OCI-LY1 (cell line): ENCODE measurements around the gene ATP13A5.

Experiments
- H2AFZ ChIP-seq: fragments of 200-600 bp; sonication (generic), shearing (Covaris generic); 2 replicates; pipeline ENCODE4 v1.6.0; 2014; ENCODE audit warnings: antibody characterized with exemption, mild to moderate bottlenecking, low read length
- H3F3A ChIP-seq: fragments of 200-600 bp; sonication (generic), shearing (Covaris generic); 2 replicates; pipeline ENCODE4 v1.6.0; 2014; ENCODE audit warnings: mild to moderate bottlenecking, antibody characterized with exemption, low read length, moderate library complexity; ENCODE audit not compliant: insufficient read depth
- H3K27ac ChIP-seq: fragments of 200-600 bp; sonication (generic); 2 replicates; pipeline ENCODE4 v1.5.1; 2014; ENCODE audit warnings: low read length, mixed run types, mild to moderate bottlenecking, low read depth; ENCODE audit not compliant: poor library complexity, severe bottlenecking
- H3K27me3 ChIP-seq: fragments of 200-600 bp; sonication (generic); 2 replicates; pipeline ENCODE4 v1.6.0; 2014; ENCODE audit warnings: antibody characterized with exemption, mild to moderate bottlenecking, low read length, moderate library complexity; ENCODE audit not compliant: insufficient read depth
- H3K36me3 ChIP-seq: fragments of 200-600 bp; sonication (generic); 2 replicates; pipeline ENCODE4 v1.6.1; 2014; ENCODE audit warnings: mild to moderate bottlenecking, antibody characterized with exemption, low read length, moderate library complexity, mixed read lengths; ENCODE audit not compliant: insufficient read depth
- H3K4me1 ChIP-seq: fragments of 200-600 bp; sonication (generic); 2 replicates; pipeline ENCODE4 v1.5.1; 2014; ENCODE audit warnings: mild to moderate bottlenecking, low read length, moderate library complexity; ENCODE audit not compliant: insufficient read depth, severe bottlenecking
- H3K4me2 ChIP-seq: fragments of 200-600 bp; sonication (generic), shearing (Covaris generic); 2 replicates; pipeline ENCODE4 v1.6.1; 2014; ENCODE audit warnings: low read length
- H3K4me3 ChIP-seq: fragments of 200-600 bp; sonication (generic); 2 replicates; pipeline ENCODE4 v1.5.1; 2014; ENCODE audit warnings: low read length, low read depth, mild to moderate bottlenecking, mixed read lengths; ENCODE audit not compliant: poor library complexity, severe bottlenecking
- H3K79me2 ChIP-seq: fragments of 200-600 bp; shearing (Covaris generic); 2 replicates; pipeline ENCODE4 v1.6.1; 2016; ENCODE audit warnings: mixed run types, low read length, mixed read lengths; ENCODE audit not compliant: insufficient read depth
- H3K9ac ChIP-seq: fragments of 200-600 bp; sonication (generic), shearing (Covaris generic); 2 replicates; pipeline ENCODE4 v1.6.1; 2014; ENCODE audit warnings: mild to moderate bottlenecking, low read length, mixed read lengths
- H3K9me2 ChIP-seq: fragments of 200-600 bp; sonication (generic), shearing (Covaris generic); 2 replicates; pipeline ENCODE4 v1.6.1; 2014; ENCODE audit warnings: low read depth, mild to moderate bottlenecking, low read length, mixed read lengths
- H3K9me3 ChIP-seq: fragments of 200-600 bp; shearing (Covaris generic); 2 replicates; pipeline ENCODE4 v1.6.1; 2014; ENCODE audit warnings: low read length, mixed read lengths
- H4K20me1 ChIP-seq: fragments of 200-600 bp; sonication (generic), shearing (Covaris generic); 2 replicates; pipeline ENCODE4 v1.6.0; 2016; ENCODE audit warnings: mild to moderate bottlenecking, low read length; ENCODE audit not compliant: insufficient read depth
- CTCF ChIP-seq: fragments of 200-600 bp; sonication (generic), shearing (Covaris generic); IDR thresholded peaks from 2 replicates; pipeline ENCODE4 v1.5.1; 2017; ENCODE audit warnings: mild to moderate bottlenecking, antibody characterized with exemption, low read length, moderate library complexity, mixed read lengths
- EZH2 ChIP-seq: fragments of 200-600 bp; sonication (generic), shearing (Covaris generic); IDR thresholded peaks from 2 replicates; pipeline ENCODE4 v1.8.0; 2017; ENCODE audit warnings: borderline replicate concordance, mixed run types, mild to moderate bottlenecking, antibody characterized with exemption, low read length, moderate library complexity, mixed read lengths

Gene ATP13A5

GRCh38 chr3:193357291-193357690 lies 21.3 kb downstream of the ATP13A5 start:
- H3K4me3 ChIP-seq = no peak overlapping the region
- H3K4me2 ChIP-seq = no peak overlapping the region
- peaks cover 4% of the 10 kb centered on the region; the same call in 1 of the 2 replicates for H3K27me3 ChIP-seq
- H3K27ac ChIP-seq = no peak overlapping the region
- TF ChIP-seq CTCF (no peak), EZH2 (no peak)
- H3K36me3 ChIP-seq = no peaks in the 10 kb centered on the region
- no peak overlapping the region for H3K9ac ChIP-seq
- H3F3A ChIP-seq = no peaks in the 10 kb centered on the region
- H4K20me1 ChIP-seq = no peaks in the 10 kb centered on the region
- no peak overlapping the region for H2AFZ ChIP-seq
- H3K9me3 ChIP-seq = no peaks in the 10 kb centered on the region
- no peaks in the 10 kb centered on the region for H3K9me2 ChIP-seq
- H3K4me1 ChIP-seq = no peaks in the 10 kb centered on the region
- no peaks in the 10 kb centered on the region for H3K79me2 ChIP-seq

GRCh38 chr3:193354423-193354822 lies 24.1 kb downstream of the ATP13A5 start:
- H3F3A ChIP-seq = no peaks in the 10 kb centered on the region
- H4K20me1 ChIP-seq = no peaks in the 10 kb centered on the region
- no peaks in the 10 kb centered on the region for H3K9me3 ChIP-seq
- no peaks in the 10 kb centered on the region for H3K9me2 ChIP-seq
- no peaks in the 10 kb centered on the region for H3K4me1 ChIP-seq
- no peak overlapping the region for H3K9ac ChIP-seq
- H2AFZ ChIP-seq = no peak overlapping the region
- no peak overlapping the region for H3K27ac ChIP-seq
- no peak overlapping the region for H3K4me3 ChIP-seq
- H3K4me2 ChIP-seq = no peak overlapping the region
- H3K36me3 ChIP-seq = no peaks in the 10 kb centered on the region
- no peaks in the 10 kb centered on the region for H3K79me2 ChIP-seq
- H3K27me3 ChIP-seq = peaks cover 4% of the 10 kb centered on the region; the same call in 1 of the 2 replicates
- TF ChIP-seq CTCF = no peak
- TF ChIP-seq EZH2 = no peak

GRCh38 chr3:193350744-193351143 lies 27.8 kb downstream of the ATP13A5 start:
- TF ChIP-seq EZH2 (no peak), CTCF (no peak)
- no peak overlapping the region for H3K9ac ChIP-seq
- H2AFZ ChIP-seq = no peak overlapping the region
- H3K4me2 ChIP-seq = no peak overlapping the region
- H3K36me3 ChIP-seq = no peaks in the 10 kb centered on the region
- no peaks in the 10 kb centered on the region for H3K79me2 ChIP-seq
- H4K20me1 ChIP-seq = no peaks in the 10 kb centered on the region
- peaks cover 4% of the 10 kb centered on the region; the same call in 1 of the 2 replicates for H3K27me3 ChIP-seq
- H3K9me2 ChIP-seq = no peaks in the 10 kb centered on the region
- no peaks in the 10 kb centered on the region for H3F3A ChIP-seq
- H3K4me1 ChIP-seq = no peaks in the 10 kb centered on the region
- H3K9me3 ChIP-seq = no peaks in the 10 kb centered on the region
- no peak overlapping the region for H3K27ac ChIP-seq
- H3K4me3 ChIP-seq = no peak overlapping the region
